Right lobe of liver (tissue), 6 donors: ENCODE results near the gene NCAPG. TPM values are rescaled to one million over a fixed set of nuclear protein-coding genes. Genes with fewer than 3 reads are reported as not detected.
"Not testable (repeated sequence)": the region's sequence is repeated elsewhere in the genome, so short reads cannot be mapped to it uniquely, and the experiment has no call there.

Experiments
- ATAC-seq, 4 donors: fragments of 200-7000 bp; cut with Tn5 transposase; one replicate each; pipeline ENCODE4 v1.9.1; 2020; ENCODE audit warnings: mild to moderate bottlenecking in 4 of 4, moderate library complexity in 4 of 4
- DNase-seq, 3 donors: peaks; one replicate each; pipeline ENCODE4 v3.0.0-alpha.2; 2020
- H3K27ac ChIP-seq, 3 donors: fragments of 200-600 bp; one replicate each; pipeline ENCODE4 v1.8.0; 2022
- H3K27me3 ChIP-seq, 2 donors: fragments of 200-600 bp; one replicate each; pipeline ENCODE4 v1.8.0; 2022
- H3K36me3 ChIP-seq, 4 donors: fragments of 200-600 bp; sonication (generic) in 1 of 4; one replicate each; pipeline versions ENCODE4 v1.5.1 to v1.8.0; 2017 to 2022; ENCODE audit warnings: control low read depth in 1 of 4
- H3K4me1 ChIP-seq, 4 donors: fragments of 200-600 bp; sonication (generic) in 1 of 4; one replicate each; pipeline versions ENCODE4 v1.5.1 to v1.8.0; 2017 to 2022; ENCODE audit warnings: control low read depth in 1 of 4
- H3K4me3 ChIP-seq, 3 donors: fragments of 200-600 bp; one replicate each; pipeline ENCODE4 v1.8.0; 2022
- H3K9me3 ChIP-seq, 4 donors: fragments of 200-600 bp; sonication (generic) in 1 of 4; one replicate each; pipeline versions ENCODE4 v1.5.1 to v1.8.0; 2017 to 2022; ENCODE audit warnings: control low read depth in 1 of 4
- POLR2A ChIP-seq: fragments of 450-650 bp; IDR thresholded peaks from one replicate; pipeline ENCODE4 v1.6.1; 2017; ENCODE audit warnings: antibody characterized with exemption, mild to moderate bottlenecking
- WGBS: methylation state at CpG from one replicate; pipeline ENCODE4 v1.1.6; 2018; ENCODE audit warnings: low coverage, low lambda C conversion rate; ENCODE audit not compliant: insufficient coverage; ENCODE audit errors: missing lambda C conversion rate; 5-methylcytosine and 5-hydroxymethylcytosine counted together
- intact Hi-C, 2 donors: fragments of 100-400 bp; cut with DNase I; formaldehyde crosslinking; loops; one replicate each; pipeline versions ENCODE4 v1.11.2 to v1.14.1; 2022
- total RNA-seq, 6 experiments: library from RNA; depleted of rRNA in 2 of 6; stranded (reverse); fragments of >200 nt in 2 of 6; fragmentation: NEBNext Ultra II Directional in 3 of 6; extraction: Animal tissue kit (Norgen Biotek cat#: 25700) in 3 of 6; gene quantifications; one replicate each; pipeline versions ENCODE4 v1.1.0 to v1.2.4, GENCODE V29; 2016 to 2023
- TF ChIP-seq, protein P1 (sequence below), 4 donors: fragments of 200-600 bp in 3 of 4; fragments of 450-650 bp in 1 of 4; IDR thresholded peaks; one replicate each; pipeline versions ENCODE4 v1.5.1 to v1.8.0; 2016 to 2022; ENCODE audit warnings: antibody characterized with exemption in 4 of 4, mild to moderate bottlenecking in 2 of 4
- donor health status: DM: no; HTN: yes; CAD: no.
- donor health status: DM: no; HTN: no; CAD: no.
- donor health status: DM: no; HTN: no; CAD: no.
- donor health status: DM: no; HTN: yes; CAD: no.
- donor health status: DM: no; HTN: yes; CAD: no.

NCAPG gene
- total RNA-seq, 6 experiments from 2014 or later, result 0.44 to 2.5 (median 1.3) TPM; not detected in 1

DNA sequence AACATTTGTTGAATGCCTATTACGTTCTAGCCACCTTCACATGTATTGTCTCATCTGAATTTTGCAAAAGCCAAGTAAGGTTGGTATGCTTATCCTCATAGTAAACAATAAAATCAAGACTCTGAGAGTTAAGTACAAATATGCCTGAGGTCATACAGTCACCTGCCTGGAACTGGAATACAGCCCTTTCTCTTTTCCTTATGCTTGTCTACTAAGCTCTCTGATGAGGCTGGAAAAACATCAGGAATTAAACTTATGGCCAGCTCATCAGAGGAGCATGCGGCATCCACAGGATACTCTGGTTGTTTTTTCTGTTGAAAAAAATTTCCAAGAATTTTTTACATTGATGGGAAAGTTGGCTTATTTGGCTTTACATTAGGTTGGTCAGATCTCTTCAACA is 35.5 kb downstream of the NCAPG start:
- no peak for ATAC-seq
- intact Hi-C loops, result no loop called here

DNA sequence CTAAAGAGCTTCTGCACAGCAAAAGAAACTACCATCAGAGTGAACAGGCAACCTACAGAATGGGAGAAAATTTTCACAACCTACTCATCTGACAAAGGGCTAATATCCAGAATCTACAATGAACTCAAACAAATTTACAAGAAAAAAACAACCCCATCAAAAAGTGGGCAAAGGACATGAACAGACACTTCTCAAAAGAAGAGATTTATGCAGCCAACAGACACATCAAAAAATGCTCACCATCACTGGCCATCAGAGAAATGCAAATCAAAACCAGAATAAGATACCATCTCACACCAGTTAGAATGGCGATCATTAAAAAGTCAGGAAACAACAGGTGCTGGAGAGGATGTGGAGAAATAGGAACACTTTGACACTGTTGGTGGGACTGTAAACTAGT is 39.5 kb downstream of the NCAPG start:
- DNase-seq, ATAC-seq, H3K9me3 ChIP-seq, intact Hi-C loops, H3K4me3 ChIP-seq, H3K4me1 ChIP-seq, H3K36me3 ChIP-seq, H3K27ac ChIP-seq, H3K27me3 ChIP-seq: not testable (repeated sequence)
- no CpG with 5 or more reads among the region's 1 CpG for WGBS

More for the DNA sequence above, 35.5 kb downstream of the NCAPG start:
- DNase-seq, result no peak
- TF ChIP-seq, protein P1, sequence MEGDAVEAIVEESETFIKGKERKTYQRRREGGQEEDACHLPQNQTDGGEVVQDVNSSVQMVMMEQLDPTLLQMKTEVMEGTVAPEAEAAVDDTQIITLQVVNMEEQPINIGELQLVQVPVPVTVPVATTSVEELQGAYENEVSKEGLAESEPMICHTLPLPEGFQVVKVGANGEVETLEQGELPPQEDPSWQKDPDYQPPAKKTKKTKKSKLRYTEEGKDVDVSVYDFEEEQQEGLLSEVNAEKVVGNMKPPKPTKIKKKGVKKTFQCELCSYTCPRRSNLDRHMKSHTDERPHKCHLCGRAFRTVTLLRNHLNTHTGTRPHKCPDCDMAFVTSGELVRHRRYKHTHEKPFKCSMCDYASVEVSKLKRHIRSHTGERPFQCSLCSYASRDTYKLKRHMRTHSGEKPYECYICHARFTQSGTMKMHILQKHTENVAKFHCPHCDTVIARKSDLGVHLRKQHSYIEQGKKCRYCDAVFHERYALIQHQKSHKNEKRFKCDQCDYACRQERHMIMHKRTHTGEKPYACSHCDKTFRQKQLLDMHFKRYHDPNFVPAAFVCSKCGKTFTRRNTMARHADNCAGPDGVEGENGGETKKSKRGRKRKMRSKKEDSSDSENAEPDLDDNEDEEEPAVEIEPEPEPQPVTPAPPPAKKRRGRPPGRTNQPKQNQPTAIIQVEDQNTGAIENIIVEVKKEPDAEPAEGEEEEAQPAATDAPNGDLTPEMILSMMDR (IDR thresholded peaks at IDR 0.05), result no peak
- TF ChIP-seq POLR2A, result no peak
- 89% methylated on average over 2 of the region's 2 CpGs for WGBS
- H3K27me3 ChIP-seq, result no peaks in the 10 kb centered on the region
- no peaks in the 10 kb centered on the region for H3K4me1 ChIP-seq
- H3K36me3 ChIP-seq, result no peaks in the 10 kb centered on the region
- no peak overlapping the region for H3K4me3 ChIP-seq
- H3K9me3 ChIP-seq, result no peaks in the 10 kb centered on the region
- no peak overlapping the region for H3K27ac ChIP-seq

DNA sequence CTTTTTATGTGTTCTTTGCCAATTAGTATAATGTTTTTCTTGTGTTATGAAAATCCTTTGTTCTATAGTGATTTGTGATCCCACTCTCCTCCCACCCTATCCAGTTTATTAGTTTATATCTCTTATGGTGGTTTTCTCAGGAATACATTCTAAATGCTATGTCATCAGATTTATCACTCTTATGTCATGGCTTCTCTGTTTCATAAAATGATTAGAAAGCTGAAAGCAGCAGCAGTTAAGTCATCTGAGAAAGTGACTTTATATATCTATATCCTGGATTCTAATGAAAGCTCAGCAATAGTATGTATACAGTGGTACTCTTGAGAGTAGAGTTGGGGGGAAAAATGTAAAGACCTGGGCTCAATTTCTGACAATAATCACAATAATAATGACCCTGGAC is 41.2 kb downstream of the NCAPG start:
- no peaks in the 10 kb centered on the region for H3K27me3 ChIP-seq
- TF ChIP-seq, protein P1 (IDR thresholded peaks at IDR 0.05), result no peak
- TF ChIP-seq POLR2A, result no peak
- H3K27ac ChIP-seq, result no peak overlapping the region
- intact Hi-C loops, result no loop called here
- no peak for DNase-seq
- no peaks in the 10 kb centered on the region for H3K36me3 ChIP-seq
- no peaks in the 10 kb centered on the region for H3K4me1 ChIP-seq
- no peak for ATAC-seq
- H3K9me3 ChIP-seq, result no peaks in the 10 kb centered on the region
- no peak overlapping the region for H3K4me3 ChIP-seq

DNA sequence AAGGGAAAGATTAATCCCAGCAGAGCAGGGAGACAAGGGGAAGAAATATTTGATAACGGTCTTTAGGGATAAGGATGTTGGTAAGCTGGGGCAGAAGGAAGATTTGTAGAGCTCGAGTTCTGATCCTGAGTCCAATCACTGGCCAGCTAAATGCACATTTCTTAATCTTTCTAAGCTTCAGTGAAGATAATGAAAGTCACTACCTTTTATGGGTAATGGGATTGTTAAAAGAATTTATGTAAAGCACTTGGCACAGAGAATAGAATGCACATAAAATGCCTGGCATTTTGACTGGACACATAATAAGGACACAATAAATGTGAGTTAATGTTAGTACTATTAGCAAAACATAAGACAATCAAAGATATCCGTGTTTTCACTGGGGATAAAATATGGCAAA is 43.3 kb downstream of the NCAPG start:
- no peaks in the 10 kb centered on the region for H3K27me3 ChIP-seq
- no peaks in the 10 kb centered on the region for H3K36me3 ChIP-seq
- no peak overlapping the region for H3K27ac ChIP-seq
- 83% methylated on average over 3 of the region's 3 CpGs for WGBS
- DNase-seq (no peak), ATAC-seq (no peak)
- no peaks in the 10 kb centered on the region for H3K9me3 ChIP-seq
- no peaks in the 10 kb centered on the region for H3K4me1 ChIP-seq
- H3K4me3 ChIP-seq, result no peak overlapping the region
- intact Hi-C loops, result no loop called here
- no peak for TF ChIP-seq POLR2A
- TF ChIP-seq, protein P1 (IDR thresholded peaks at IDR 0.05), result no peak

DNA sequence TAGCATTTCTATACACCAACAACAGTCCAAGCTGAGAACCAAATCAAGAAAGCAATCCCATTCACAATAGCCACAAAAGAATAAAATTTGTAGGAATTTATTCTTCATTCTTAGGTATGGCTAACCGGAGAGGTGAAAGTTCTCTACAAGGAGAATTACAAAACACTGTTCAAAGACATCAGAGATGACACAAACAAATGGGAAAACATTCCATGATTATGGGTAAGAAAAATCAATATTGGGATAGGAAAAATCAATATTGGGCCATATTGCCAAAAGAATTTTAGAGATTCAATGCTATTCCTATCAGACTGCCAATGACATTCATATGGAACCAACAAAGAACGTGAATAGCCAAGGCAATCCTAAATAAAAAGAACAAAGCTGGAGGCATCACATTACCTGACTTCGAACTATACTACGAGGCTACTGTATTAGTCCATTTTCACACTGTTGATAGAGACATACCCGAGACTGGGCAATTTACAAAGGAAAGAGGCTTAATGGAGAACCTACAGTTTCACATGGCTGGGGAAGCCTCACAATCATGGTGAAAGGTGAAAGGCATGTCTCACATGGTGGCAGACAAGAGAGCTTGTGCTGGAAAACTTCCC is 49.1 kb downstream of the NCAPG start:
- no peaks in the 10 kb centered on the region for H3K36me3 ChIP-seq
- peak overlapping the region in 1 of 3 donors; percentile 27 for H3K27ac ChIP-seq
- H3K4me3 ChIP-seq, result no peak overlapping the region
- ATAC-seq (peak in 3 of 4 donors; percentile 21 to 73 (median 66)), DNase-seq (no peak)
- TF ChIP-seq, protein P1 (IDR thresholded peaks at IDR 0.05), result no peak
- no peak for TF ChIP-seq POLR2A
- H3K9me3 ChIP-seq, result no peaks in the 10 kb centered on the region
- intact Hi-C loops, result no loop called here
- WGBS, result 42% methylated on average over 5 of the region's 5 CpGs
- peaks cover 0 to 4% (median 0%) of the 10 kb centered on the region in 4 donors for H3K4me1 ChIP-seq
- no peaks in the 10 kb centered on the region for H3K27me3 ChIP-seq

DNA sequence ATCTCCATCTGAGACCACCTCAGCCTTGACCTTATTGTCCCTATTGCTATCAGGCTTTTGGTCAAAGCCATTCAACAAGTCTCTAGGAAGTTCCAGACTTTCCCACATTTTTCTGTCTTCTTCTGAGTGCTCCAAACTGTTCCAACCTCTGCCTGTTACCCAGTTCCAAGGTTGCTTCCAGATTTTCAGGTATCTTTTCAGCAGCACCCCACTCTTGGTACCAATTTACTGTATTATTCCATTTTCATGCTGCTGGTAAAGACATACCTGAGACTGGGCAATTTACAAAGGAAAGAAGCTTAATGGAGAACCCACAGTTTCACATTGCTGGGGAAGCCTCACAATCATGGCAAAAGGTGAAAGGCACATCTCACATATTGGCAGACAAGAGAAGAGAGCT is 51.1 kb downstream of the NCAPG start:
- H3K4me3 ChIP-seq, H3K27ac ChIP-seq, ATAC-seq, H3K9me3 ChIP-seq, intact Hi-C loops, H3K27me3 ChIP-seq, H3K36me3 ChIP-seq, H3K4me1 ChIP-seq, DNase-seq: not testable (repeated sequence)
